ENCODE measurements around the gene BABAM2. TPM values are rescaled to one million over a fixed set of nuclear protein-coding genes. Genes with fewer than 3 reads are reported as not detected.

The BABAM2 gene
- total and polyA plus RNA-seq, 2 experiments from 2014 or later: 17.8 to 21.5 TPM

- no peak overlapping the region for H3K27ac ChIP-seq (ENCODE audit: low read depth)
- DNase-seq (ENCODE audit: low spot score): no peak
- Mint-ChIP-seq H3K27ac (peak overlapping the region; percentile 61), H3K36me3 (ENCODE audit: low read depth) (no peaks in the 10 kb centered on the region), H3K4me3 (no peak overlapping the region), H3K4me1 (peaks cover 20% of the 10 kb centered on the region), H3K27me3 (ENCODE audit: insufficient read depth, low read depth, poor library complexity) (no peaks in the 10 kb centered on the region), H3K9me3 (no peaks in the 10 kb centered on the region)
- H2AFZ ChIP-seq: no peak overlapping the region
- H3K4me3 ChIP-seq: no peak overlapping the region
- TF ChIP-seq ZNF114 (CRISPR knock-in tag; IDR thresholded peaks at IDR 0.05) (no peak), ZNF462 (CRISPR knock-in tag; IDR thresholded peaks at IDR 0.05) (no peak), ZNF331 (CRISPR knock-in tag; IDR thresholded peaks at IDR 0.05; ENCODE audit: low read depth) (no peak), EZH2phosphoT487 (IDR thresholded peaks at IDR 0.05; ENCODE audit: unreplicated experiment) (no peak), EZH2 (IDR thresholded peaks at IDR 0.05; ENCODE audit: low read depth, unreplicated experiment) (no peak), CREB1 (CRISPR knock-in tag; IDR thresholded peaks at IDR 0.05; ENCODE audit: low read depth) (no peak), NANOG (IDR thresholded peaks at IDR 0.05; ENCODE audit: borderline replicate concordance) (no peak), JUNB (IDR thresholded peaks at IDR 0.05; ENCODE audit: unreplicated experiment) (no peak), POLR2AphosphoS5 (IDR thresholded peaks at IDR 0.05; ENCODE audit: low read depth) (no peak), STAT1 (IDR thresholded peaks at IDR 0.05; ENCODE audit: unreplicated experiment) (no peak), CTCF (conservative IDR thresholded peaks at IDR 0.05; ENCODE audit: low read depth in 2 of 2) (no peak)
- TF ChIP-seq, protein P1, sequence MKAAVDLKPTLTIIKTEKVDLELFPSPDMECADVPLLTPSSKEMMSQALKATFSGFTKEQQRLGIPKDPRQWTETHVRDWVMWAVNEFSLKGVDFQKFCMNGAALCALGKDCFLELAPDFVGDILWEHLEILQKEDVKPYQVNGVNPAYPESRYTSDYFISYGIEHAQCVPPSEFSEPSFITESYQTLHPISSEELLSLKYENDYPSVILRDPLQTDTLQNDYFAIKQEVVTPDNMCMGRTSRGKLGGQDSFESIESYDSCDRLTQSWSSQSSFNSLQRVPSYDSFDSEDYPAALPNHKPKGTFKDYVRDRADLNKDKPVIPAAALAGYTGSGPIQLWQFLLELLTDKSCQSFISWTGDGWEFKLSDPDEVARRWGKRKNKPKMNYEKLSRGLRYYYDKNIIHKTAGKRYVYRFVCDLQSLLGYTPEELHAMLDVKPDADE (IDR thresholded peaks at IDR 0.05): no peak
- TF ChIP-seq, protein P2, sequence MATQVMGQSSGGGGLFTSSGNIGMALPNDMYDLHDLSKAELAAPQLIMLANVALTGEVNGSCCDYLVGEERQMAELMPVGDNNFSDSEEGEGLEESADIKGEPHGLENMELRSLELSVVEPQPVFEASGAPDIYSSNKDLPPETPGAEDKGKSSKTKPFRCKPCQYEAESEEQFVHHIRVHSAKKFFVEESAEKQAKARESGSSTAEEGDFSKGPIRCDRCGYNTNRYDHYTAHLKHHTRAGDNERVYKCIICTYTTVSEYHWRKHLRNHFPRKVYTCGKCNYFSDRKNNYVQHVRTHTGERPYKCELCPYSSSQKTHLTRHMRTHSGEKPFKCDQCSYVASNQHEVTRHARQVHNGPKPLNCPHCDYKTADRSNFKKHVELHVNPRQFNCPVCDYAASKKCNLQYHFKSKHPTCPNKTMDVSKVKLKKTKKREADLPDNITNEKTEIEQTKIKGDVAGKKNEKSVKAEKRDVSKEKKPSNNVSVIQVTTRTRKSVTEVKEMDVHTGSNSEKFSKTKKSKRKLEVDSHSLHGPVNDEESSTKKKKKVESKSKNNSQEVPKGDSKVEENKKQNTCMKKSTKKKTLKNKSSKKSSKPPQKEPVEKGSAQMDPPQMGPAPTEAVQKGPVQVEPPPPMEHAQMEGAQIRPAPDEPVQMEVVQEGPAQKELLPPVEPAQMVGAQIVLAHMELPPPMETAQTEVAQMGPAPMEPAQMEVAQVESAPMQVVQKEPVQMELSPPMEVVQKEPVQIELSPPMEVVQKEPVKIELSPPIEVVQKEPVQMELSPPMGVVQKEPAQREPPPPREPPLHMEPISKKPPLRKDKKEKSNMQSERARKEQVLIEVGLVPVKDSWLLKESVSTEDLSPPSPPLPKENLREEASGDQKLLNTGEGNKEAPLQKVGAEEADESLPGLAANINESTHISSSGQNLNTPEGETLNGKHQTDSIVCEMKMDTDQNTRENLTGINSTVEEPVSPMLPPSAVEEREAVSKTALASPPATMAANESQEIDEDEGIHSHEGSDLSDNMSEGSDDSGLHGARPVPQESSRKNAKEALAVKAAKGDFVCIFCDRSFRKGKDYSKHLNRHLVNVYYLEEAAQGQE (IDR thresholded peaks at IDR 0.05; ENCODE audit: unreplicated experiment): no peak
- no peaks in the 10 kb centered on the region for H3K27me3 ChIP-seq (ENCODE audit: insufficient read depth)
- no peaks in the 10 kb centered on the region for H3F3A ChIP-seq (replicated peaks; ENCODE audit: low read depth)
- H3K4me1 ChIP-seq (ENCODE audit: insufficient read depth): peaks cover 14% of the 10 kb centered on the region; the same call in 1 of the 2 replicates
- no peak for ATAC-seq
- H3K79me2 ChIP-seq (replicated peaks; ENCODE audit: insufficient read depth): no peaks in the 10 kb centered on the region
- no peaks in the 10 kb centered on the region for H3K36me3 ChIP-seq (ENCODE audit: insufficient read depth)
- H3K9me2 ChIP-seq (ENCODE audit: insufficient read depth): no peaks in the 10 kb centered on the region
- H3K4me2 ChIP-seq: no peak overlapping the region
- H4K20me1 ChIP-seq (replicated peaks; ENCODE audit: insufficient read depth): no peaks in the 10 kb centered on the region
Observed at GRCh38 chr2:28268386-28268785, 377.9 kb downstream of the BABAM2 start.
